ENCODE data around the gene ACSM6. TPM values are rescaled to one million over a fixed set of nuclear protein-coding genes. Genes with fewer than 3 reads are reported as not detected.

ACSM6 gene
- total and polyA plus RNA-seq, 8 donors = 0.36 to 0.73 (median 0.42) TPM; not detected in 2

- Histone ChIP-seq H3K27ac (peak overlapping the region; percentile 53 to 84), H3K4me3 (no peak overlapping the region), H3K9me3 (no peaks in the 10 kb centered on the region), H3K27me3 (no peaks in the 10 kb centered on the region), H3K36me3 (peaks cover 0 to 48% of the 10 kb centered on the region in 2 donors), H3K4me1 (peaks cover 19 to 49% of the 10 kb centered on the region in 2 donors)
- intact Hi-C loops (cut with DNase I) = no loop called here
- ATAC-seq = peak; percentile 11
- TF ChIP-seq CTCF (IDR thresholded peaks at IDR 0.05) = no peak
- no peak for DNase-seq
These were observed 67.9 kb downstream of the ACSM6 start for GRCh38 chr10:95261926-95262325.

- intact Hi-C loops (cut with DNase I) = no loop called here
- Histone ChIP-seq H3K36me3 (peaks cover 0 to 39% of the 10 kb centered on the region in 2 donors), H3K4me1 (peaks cover 24 to 59% of the 10 kb centered on the region in 2 donors), H3K27me3 (no peaks in the 10 kb centered on the region), H3K27ac (peak overlapping the region in 1 of 2 donors; percentile 30), H3K9me3 (no peaks in the 10 kb centered on the region), H3K4me3 (no peak overlapping the region)
- DNase-seq (no peak), ATAC-seq (peak; percentile 59)
- no peak for TF ChIP-seq CTCF (IDR thresholded peaks at IDR 0.05)
These were observed 68.9 kb downstream of the ACSM6 start for GRCh38 chr10:95262763-95263518.

- H3K4me3 ChIP-seq = no peak overlapping the region
- no peaks in the 10 kb centered on the region for H3K9me3 ChIP-seq
- DNase-seq (no peak), ATAC-seq (peak; percentile 2)
- TF ChIP-seq CTCF (IDR thresholded peaks at IDR 0.05) = no peak
- H3K27me3 ChIP-seq = no peaks in the 10 kb centered on the region
- intact Hi-C loops (cut with DNase I) = no loop called here
- peaks cover 30 to 68% of the 10 kb centered on the region in 2 donors for H3K4me1 ChIP-seq
- peaks cover 0 to 31% of the 10 kb centered on the region in 2 donors for H3K36me3 ChIP-seq
- H3K27ac ChIP-seq = peak overlapping the region; percentile 14 to 30
These were observed 69.8 kb downstream of the ACSM6 start for GRCh38 chr10:95263864-95264226.

GRCh38 chr10:95264227-95265051 is 70.4 kb downstream of the ACSM6 start:
- H3K36me3 ChIP-seq = peaks cover 0 to 27% of the 10 kb centered on the region in 2 donors
- no peak overlapping the region for H3K4me3 ChIP-seq
- intact Hi-C loops (cut with DNase I) = no loop called here
- H3K4me1 ChIP-seq = peaks cover 32 to 71% of the 10 kb centered on the region in 2 donors
- no peak for TF ChIP-seq CTCF (IDR thresholded peaks at IDR 0.05)
- no peaks in the 10 kb centered on the region for H3K27me3 ChIP-seq
- peak overlapping the region in 1 of 2 donors; percentile 30 for H3K27ac ChIP-seq
- DNase-seq = peak in 1 of 4 donors; percentile 51
- H3K9me3 ChIP-seq = no peaks in the 10 kb centered on the region
- ATAC-seq = peak; percentile 19

GRCh38 chr10:95265572-95265971 is 71.5 kb downstream of the ACSM6 start:
- peaks cover 0 to 26% of the 10 kb centered on the region in 2 donors for H3K36me3 ChIP-seq
- no peak for TF ChIP-seq CTCF (IDR thresholded peaks at IDR 0.05)
- H3K9me3 ChIP-seq = no peaks in the 10 kb centered on the region
- H3K27ac ChIP-seq = peak overlapping the region; percentile 30 to 82
- intact Hi-C loops (cut with DNase I) = no loop called here
- H3K27me3 ChIP-seq = no peaks in the 10 kb centered on the region
- no peak for DNase-seq
- peaks cover 31 to 70% of the 10 kb centered on the region in 2 donors for H3K4me1 ChIP-seq
- no peak overlapping the region for H3K4me3 ChIP-seq
- ATAC-seq = no peak

Measured in left lung (tissue), 10 donors.